ENCODE results near the gene LTF. TPM values are rescaled to one million over a fixed set of nuclear protein-coding genes. Genes with fewer than 3 reads are reported as not detected.

Gene LTF
- total and polyA plus RNA-seq, 7 donors: 0.73 to 3.8 (median 2.0) TPM

- Histone ChIP-seq H3K27ac (no peak overlapping the region), H3K27me3 (ENCODE audit: insufficient read depth in 3 of 3, low read length in 2 of 3) (no peaks in the 10 kb centered on the region), H3K36me3 (ENCODE audit: insufficient read depth in 1 of 2, low read depth in 1 of 2) (no peaks in the 10 kb centered on the region), H3K4me3 (no peak overlapping the region), H3K9me3 (no peaks in the 10 kb centered on the region), H3K4me1 (no peaks in the 10 kb centered on the region)
- intact Hi-C loops (cut with DNase I): no loop called here
- 73 to 89% (median 84%) methylated on average over 5 of the region's 5 CpGs for WGBS, 3 donors
- DNase-seq (no peak), ATAC-seq (no peak)
- TF ChIP-seq CTCF (IDR thresholded peaks at IDR 0.05): no peak
Observed at GRCh38 chr3:46479696-46480095, 15.0 kb upstream of the LTF start.

GRCh38 chr3:46479021-46479420 is 14.3 kb upstream of the LTF start:
- Histone ChIP-seq H3K4me3 (no peak overlapping the region), H3K36me3 (ENCODE audit: insufficient read depth in 1 of 2, low read depth in 1 of 2) (no peaks in the 10 kb centered on the region), H3K27ac (no peak overlapping the region), H3K4me1 (no peaks in the 10 kb centered on the region), H3K27me3 (ENCODE audit: insufficient read depth in 3 of 3, low read length in 2 of 3) (no peaks in the 10 kb centered on the region), H3K9me3 (no peaks in the 10 kb centered on the region)
- ATAC-seq (no peak), DNase-seq (no peak)
- intact Hi-C loops (cut with DNase I): no loop called here
- no peak for TF ChIP-seq CTCF (IDR thresholded peaks at IDR 0.05)
- WGBS, 3 donors: 88 to 96% (median 95%) methylated on average over 5 of the region's 5 CpGs

GRCh38 chr3:46478341-46478740 is 13.6 kb upstream of the LTF start:
- no peak overlapping the region for H3K27ac ChIP-seq
- intact Hi-C loops (cut with DNase I): no loop called here
- TF ChIP-seq CTCF (IDR thresholded peaks at IDR 0.05): no peak
- H3K4me3 ChIP-seq: no peak overlapping the region
- WGBS, 3 donors: 78 to 87% (median 85%) methylated on average over 5 of the region's 5 CpGs
- no peaks in the 10 kb centered on the region for H3K36me3 ChIP-seq (ENCODE audit: insufficient read depth in 1 of 2, low read depth in 1 of 2)
- H3K27me3 ChIP-seq (ENCODE audit: insufficient read depth in 3 of 3, low read length in 2 of 3): no peaks in the 10 kb centered on the region
- H3K4me1 ChIP-seq: no peaks in the 10 kb centered on the region
- no peak for ATAC-seq
- H3K9me3 ChIP-seq: no peaks in the 10 kb centered on the region
- no peak for DNase-seq

GRCh38 chr3:46477756-46478155 is 13.1 kb upstream of the LTF start:
- WGBS, 3 donors: 82 to 88% (median 87%) methylated on average over 6 of the region's 6 CpGs
- Histone ChIP-seq H3K36me3 (ENCODE audit: insufficient read depth in 1 of 2, low read depth in 1 of 2) (no peaks in the 10 kb centered on the region), H3K9me3 (no peaks in the 10 kb centered on the region), H3K4me1 (no peaks in the 10 kb centered on the region), H3K4me3 (no peak overlapping the region), H3K27me3 (ENCODE audit: insufficient read depth in 3 of 3, low read length in 2 of 3) (no peaks in the 10 kb centered on the region), H3K27ac (no peak overlapping the region)
- TF ChIP-seq CTCF (IDR thresholded peaks at IDR 0.05): no peak
- ATAC-seq (no peak), DNase-seq (no peak)
- intact Hi-C loops (cut with DNase I): no loop called here

- H3K27me3 ChIP-seq (ENCODE audit: insufficient read depth in 3 of 3, low read length in 2 of 3): no peaks in the 10 kb centered on the region
- ATAC-seq: no peak
- intact Hi-C loops (cut with DNase I): no loop called here
- no peaks in the 10 kb centered on the region for H3K4me1 ChIP-seq
- H3K4me3 ChIP-seq: no peak overlapping the region
- no peaks in the 10 kb centered on the region for H3K9me3 ChIP-seq
- DNase-seq: no peak
- no peak for TF ChIP-seq CTCF (IDR thresholded peaks at IDR 0.05)
- WGBS, 3 donors: 88 to 92% (median 91%) methylated on average over 4 of the region's 4 CpGs
- H3K27ac ChIP-seq: no peak overlapping the region
- H3K36me3 ChIP-seq (ENCODE audit: insufficient read depth in 1 of 2, low read depth in 1 of 2): no peaks in the 10 kb centered on the region
Observed at GRCh38 chr3:46477145-46477544, 12.4 kb upstream of the LTF start.
